ENCODE results near the gene ZNF3. TPM values are rescaled to one million over a fixed set of nuclear protein-coding genes. Genes with fewer than 3 reads are reported as not detected.

Gene ZNF3
- total RNA-seq, 1 donor from 2014 or later = 21.1 TPM

DNA sequence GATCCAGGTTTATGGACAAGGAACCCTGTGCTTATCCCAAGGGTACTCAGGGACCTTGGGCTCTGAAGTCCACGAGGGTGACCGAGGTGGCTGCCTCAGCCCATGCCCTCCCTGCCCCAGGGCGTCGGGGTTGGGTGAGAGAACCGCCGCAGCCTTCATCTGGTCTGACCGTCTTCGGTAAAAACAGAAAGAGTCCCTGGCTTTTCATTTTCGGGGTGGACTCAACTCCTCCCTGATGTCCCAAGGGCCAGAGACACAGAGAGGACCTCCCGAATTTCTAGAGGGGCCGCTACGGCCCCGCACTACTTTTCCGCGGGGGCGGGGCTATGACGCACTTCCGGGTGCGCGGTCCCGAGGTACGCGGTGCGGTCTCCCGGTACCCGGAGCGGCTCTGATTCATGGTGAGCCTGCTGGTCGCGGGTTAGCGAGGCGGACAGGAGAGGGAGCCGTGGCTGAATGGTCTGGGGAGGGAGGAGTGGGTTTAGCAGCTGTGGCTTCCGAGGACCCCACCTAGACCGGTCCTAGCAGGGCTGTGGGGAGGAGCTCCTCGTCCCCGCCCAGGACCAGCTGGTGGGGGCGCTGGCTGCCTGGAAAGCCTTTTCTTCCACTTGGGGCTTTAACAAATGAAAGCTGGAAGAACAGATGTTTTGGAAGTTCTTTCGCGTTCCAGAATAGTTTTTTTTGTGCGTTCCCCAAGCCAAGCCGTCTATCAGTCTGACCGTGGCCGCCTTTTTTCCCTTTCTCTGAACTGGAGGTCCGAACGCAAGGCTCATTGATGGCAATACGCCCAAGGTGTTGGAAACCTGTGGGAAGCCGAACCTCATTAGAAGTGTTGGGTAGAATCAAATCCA is 31.9 kb downstream of the ZNF3 start, which contains the start of gene ZSCAN21:
Gene ZSCAN21, plus strand, starts transcription at position 334 of the 851 bp plus-strand sequence. CDS start 7,233 bp downstream, outside the sequence.
- FAIRE-seq (no peak), DNase-seq (ENCODE audit: low read depth) (peak; percentile 72)
- peak within 1 kb of the TSS; percentile 67 for H3K4me3 ChIP-seq (ENCODE audit: low read depth, low read length)
- TF ChIP-seq CTCF (IDR thresholded peaks at IDR 0.05; ENCODE audit: insufficient read depth, low read length, severe bottlenecking) = peak; percentile 28
- no peaks in the 10 kb centered on the region for H3K27me3 ChIP-seq (ENCODE audit: control insufficient read depth, insufficient read depth, low read length)
- H3K36me3 ChIP-seq (ENCODE audit: control insufficient read depth, insufficient read depth, low read length) = peaks cover 2% of the 10 kb centered on the region

DNA sequence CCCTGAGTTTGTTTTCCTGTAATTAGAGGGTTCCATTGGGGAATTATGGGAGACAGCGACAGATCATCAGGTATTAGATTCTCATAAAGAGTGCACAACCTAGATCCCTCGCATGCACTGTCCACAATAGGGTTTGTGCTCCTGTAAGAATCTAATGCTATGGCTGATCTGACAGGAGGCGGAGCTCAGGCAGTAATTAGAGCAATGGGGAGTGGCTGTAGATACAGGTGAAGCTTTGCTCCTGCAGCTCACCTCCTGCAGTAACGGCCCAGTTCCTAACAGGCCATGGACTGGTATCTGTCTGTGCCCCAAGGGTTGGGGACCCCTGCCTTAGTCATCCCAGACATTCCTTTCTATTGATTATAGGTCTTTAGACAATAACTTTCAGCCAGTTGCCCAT is 32.8 kb downstream of the ZNF3 start:
- no peak overlapping the region for H3K4me3 ChIP-seq (ENCODE audit: low read depth, low read length)
- no peaks in the 10 kb centered on the region for H3K27me3 ChIP-seq (ENCODE audit: control insufficient read depth, insufficient read depth, low read length)
- DNase-seq (ENCODE audit: low read depth) (peak; percentile 4), FAIRE-seq (no peak)
- peaks cover 2% of the 10 kb centered on the region for H3K36me3 ChIP-seq (ENCODE audit: control insufficient read depth, insufficient read depth, low read length)
- no peak for TF ChIP-seq CTCF (IDR thresholded peaks at IDR 0.05; ENCODE audit: insufficient read depth, low read length, severe bottlenecking)

DNA sequence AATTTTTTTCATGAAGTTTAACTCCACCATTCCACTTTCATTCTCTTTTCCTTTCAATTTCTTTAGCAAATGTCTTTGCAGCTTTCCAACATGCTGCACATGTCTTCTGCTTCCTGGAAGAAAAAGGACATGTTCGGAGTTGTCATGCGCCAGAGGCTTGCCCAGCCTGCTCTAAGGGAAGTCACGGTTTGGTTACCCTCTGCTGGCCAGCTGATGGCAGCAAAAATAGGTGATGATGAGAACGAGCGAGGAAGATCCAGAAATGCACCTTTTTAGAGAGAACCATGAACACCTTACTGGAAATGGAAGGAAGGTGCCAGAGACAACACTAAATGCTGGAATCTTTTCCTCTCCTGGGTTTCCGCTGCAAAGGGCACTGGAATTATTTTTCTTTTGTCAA is 36.8 kb downstream of the ZNF3 start:
- peak; percentile 32 for TF ChIP-seq CTCF (IDR thresholded peaks at IDR 0.05; ENCODE audit: insufficient read depth, low read length, severe bottlenecking)
- peak; percentile 50 for DNase-seq (ENCODE audit: low read depth)
- Histone ChIP-seq H3K36me3 (ENCODE audit: control insufficient read depth, insufficient read depth, low read length) (no peaks in the 10 kb centered on the region), H3K27me3 (ENCODE audit: control insufficient read depth, insufficient read depth, low read length) (no peaks in the 10 kb centered on the region), H3K4me3 (ENCODE audit: low read depth, low read length) (no peak overlapping the region)
- FAIRE-seq = no peak

DNA sequence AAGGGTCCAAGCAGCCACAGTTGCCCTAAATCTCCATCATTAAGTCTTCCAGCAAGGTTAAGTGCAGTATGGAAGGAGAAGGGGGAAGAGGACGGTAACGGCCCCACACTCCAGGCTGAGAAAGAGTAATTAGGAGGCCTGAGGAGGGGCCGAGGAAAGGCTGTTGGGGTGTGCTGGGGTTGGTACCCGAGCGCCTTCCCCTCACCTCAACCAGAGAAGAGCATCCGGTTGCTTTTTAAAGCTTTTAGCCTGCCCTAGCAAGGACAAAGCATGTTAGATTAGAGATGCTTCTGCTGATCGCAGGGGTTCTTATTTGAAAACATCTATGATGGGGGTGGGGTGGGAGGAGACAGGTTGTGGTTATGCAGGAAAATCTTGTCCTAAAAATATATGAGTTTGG is 40.9 kb downstream of the ZNF3 start:
- FAIRE-seq (no peak), DNase-seq (ENCODE audit: low read depth) (no peak)
- TF ChIP-seq CTCF (IDR thresholded peaks at IDR 0.05; ENCODE audit: insufficient read depth, low read length, severe bottlenecking) = no peak
- Histone ChIP-seq H3K36me3 (ENCODE audit: control insufficient read depth, insufficient read depth, low read length) (peaks cover 2% of the 10 kb centered on the region), H3K4me3 (ENCODE audit: low read depth, low read length) (no peak overlapping the region), H3K27me3 (ENCODE audit: control insufficient read depth, insufficient read depth, low read length) (no peaks in the 10 kb centered on the region)

GRCh38 chr7:100038326-100038725 is 43.2 kb downstream of the ZNF3 start:
- DNase-seq (ENCODE audit: low read depth) (no peak), FAIRE-seq (no peak)
- Histone ChIP-seq H3K36me3 (ENCODE audit: control insufficient read depth, insufficient read depth, low read length) (peaks cover 14% of the 10 kb centered on the region), H3K27me3 (ENCODE audit: control insufficient read depth, insufficient read depth, low read length) (no peaks in the 10 kb centered on the region), H3K4me3 (ENCODE audit: low read depth, low read length) (no peak overlapping the region)
- no peak for TF ChIP-seq CTCF (IDR thresholded peaks at IDR 0.05; ENCODE audit: insufficient read depth, low read length, severe bottlenecking)
